ENCODE data around the gene CDKN1A.
A peak's percentile ranks its signal among the peaks of the same experiment; 100 is the strongest.

CDKN1A gene

GRCh38 chr6:36679043-36679833 lies 724 bp downstream of the CDKN1A start (continued):
- TF ChIP-seq ZNF112 (tag by site-specific recombination; IDR thresholded peaks at IDR 0.05) (no peak), ZBTB26 (tag by site-specific recombination; optimal IDR thresholded peaks at IDR 0.05) (peak; percentile 76), GLIS1 (tag by site-specific recombination; IDR thresholded peaks at IDR 0.05) (peak; percentile 38), KLF10 (tag by site-specific recombination; IDR thresholded peaks at IDR 0.05) (no peak; the same call in 1 of the 2 replicates), WT1 (tag by site-specific recombination; IDR thresholded peaks at IDR 0.05) (no peak; the same call in none of the 2 replicates), ZNF555 (tag by site-specific recombination; conservative IDR thresholded peaks at IDR 0.05) (no peak), HOXC10 (CRISPR knock-in tag; IDR thresholded peaks at IDR 0.05) (no peak; the same call in 1 of the 2 replicates), ZNF513 (tag by site-specific recombination; IDR thresholded peaks at IDR 0.05) (no peak), ZNF324 (tag by site-specific recombination; IDR thresholded peaks at IDR 0.05) (0 out of 2 replicates have a peak, but pooled peaks have one; percentile 10), ZNF530 (tag by site-specific recombination; IDR thresholded peaks at IDR 0.05; ENCODE audit: low read depth) (no peak)
- TF ChIP-seq, protein P1, sequence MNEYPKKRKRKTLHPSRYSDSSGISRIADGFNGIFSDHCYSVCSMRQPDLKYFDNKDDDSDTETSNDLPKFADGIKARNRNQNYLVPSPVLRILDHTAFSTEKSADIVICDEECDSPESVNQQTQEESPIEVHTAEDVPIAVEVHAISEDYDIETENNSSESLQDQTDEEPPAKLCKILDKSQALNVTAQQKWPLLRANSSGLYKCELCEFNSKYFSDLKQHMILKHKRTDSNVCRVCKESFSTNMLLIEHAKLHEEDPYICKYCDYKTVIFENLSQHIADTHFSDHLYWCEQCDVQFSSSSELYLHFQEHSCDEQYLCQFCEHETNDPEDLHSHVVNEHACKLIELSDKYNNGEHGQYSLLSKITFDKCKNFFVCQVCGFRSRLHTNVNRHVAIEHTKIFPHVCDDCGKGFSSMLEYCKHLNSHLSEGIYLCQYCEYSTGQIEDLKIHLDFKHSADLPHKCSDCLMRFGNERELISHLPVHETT (tag by site-specific recombination; IDR thresholded peaks at IDR 0.05), result peak; percentile 47; the same call in 1 of the 2 replicates

GRCh38 chr6:36682328-36683144 lies 4.0 kb downstream of the CDKN1A start:
- no peak overlapping the region; the same call in 1 of the 2 replicates for H3K4me3 ChIP-seq (ENCODE audit: low read depth, low read length)
- peaks cover 22 to 63% of the 10 kb centered on the region in 2 experiments for H3K36me3 ChIP-seq (ENCODE audit: control insufficient read depth in 2 of 2, insufficient read depth in 1 of 2, low read length in 2 of 2)
- H3K27ac ChIP-seq (ENCODE audit: extremely low read depth, low read depth, low read length), result peak overlapping the region; percentile 57
- ChIA-PET CTCF (interaction anchor here (0.6 to 8.5 kb wide), 10 partner anchors 15 to 335 kb away, joined by 3 to 47 read pairs (median 8); no protein-coding TSS in a partner anchor), POLR2A (interaction anchor here (0.5 to 1.0 kb wide), 2 partner anchors 16 to 43 kb away, joined by 3 to 6 read pairs; no protein-coding TSS in a partner anchor)
- no peaks in the 10 kb centered on the region for H3K9me3 ChIP-seq (ENCODE audit: control insufficient read depth, insufficient read depth, low read depth, low read length)
- H3K4me1 ChIP-seq (ENCODE audit: control insufficient read depth, insufficient read depth, low read length), result peaks cover 15% of the 10 kb centered on the region
- TF ChIP-seq ZSCAN5A (tag by site-specific recombination; IDR thresholded peaks at IDR 0.05), result no peak
- no peak for TF ChIP-seq ZNF211 (tag by site-specific recombination; IDR thresholded peaks at IDR 0.05; ENCODE audit: low read depth)
- TF ChIP-seq WT1 (tag by site-specific recombination; IDR thresholded peaks at IDR 0.05), result no peak
- TF ChIP-seq BCL11A (tag by site-specific recombination; IDR thresholded peaks at IDR 0.05; ENCODE audit: low read depth), result 0 out of 2 replicates have a peak, but pooled peaks have one; percentile 23
- 0 out of 2 replicates have a peak, but pooled peaks have one; percentile 28 for TF ChIP-seq ZEB2 (tag by site-specific recombination; IDR thresholded peaks at IDR 0.05)
- TF ChIP-seq ZNF423 (tag by site-specific recombination; IDR thresholded peaks at IDR 0.05), result no peak
- no peak for TF ChIP-seq PRDM2 (tag by site-specific recombination; IDR thresholded peaks at IDR 0.05; ENCODE audit: borderline replicate concordance)
- TF ChIP-seq, protein P2, sequence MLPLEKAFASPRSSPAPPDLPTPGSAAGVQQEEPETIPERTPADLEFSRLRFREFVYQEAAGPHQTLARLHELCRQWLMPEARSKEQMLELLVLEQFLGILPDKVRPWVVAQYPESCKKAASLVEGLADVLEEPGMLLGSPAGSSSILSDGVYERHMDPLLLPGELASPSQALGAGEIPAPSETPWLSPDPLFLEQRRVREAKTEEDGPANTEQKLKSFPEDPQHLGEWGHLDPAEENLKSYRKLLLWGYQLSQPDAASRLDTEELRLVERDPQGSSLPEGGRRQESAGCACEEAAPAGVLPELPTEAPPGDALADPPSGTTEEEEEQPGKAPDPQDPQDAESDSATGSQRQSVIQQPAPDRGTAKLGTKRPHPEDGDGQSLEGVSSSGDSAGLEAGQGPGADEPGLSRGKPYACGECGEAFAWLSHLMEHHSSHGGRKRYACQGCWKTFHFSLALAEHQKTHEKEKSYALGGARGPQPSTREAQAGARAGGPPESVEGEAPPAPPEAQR (tag by site-specific recombination; IDR thresholded peaks at IDR 0.05), result no peak
- TF ChIP-seq GLI2 (tag by site-specific recombination; IDR thresholded peaks at IDR 0.05; ENCODE audit: borderline replicate concordance, low read depth), result no peak
- TF ChIP-seq ZNF2 (tag by site-specific recombination; IDR thresholded peaks at IDR 0.05), result no peak
